HG03442 (cell line): ENCODE data around the gene METTL14.
"Not testable (repeated sequence)": the region's sequence is repeated elsewhere in the genome, so short reads cannot be mapped to it uniquely, and the experiment has no call there.

ENCODE experiments used
- ATAC-seq: cut with Tn5 transposase; IDR thresholded peaks from one replicate; pipeline ENCODE4 v1.9.1; 2021; ENCODE audit warnings: mild to moderate bottlenecking, moderate library complexity; ENCODE audit not compliant: unreplicated experiment

The METTL14 gene

GRCh38 chr4:118684873-118685811 lies at the start of gene METTL14:
Gene METTL14 (plus strand): TSS chr4:118685392. CDS start chr4:118685535, 143 bp downstream.
- peak; percentile 99 for ATAC-seq

- not testable (repeated sequence) for ATAC-seq
Observed at GRCh38 chr4:118636126-118636525, 49.1 kb upstream of the METTL14 start.

GRCh38 chr4:118664665-118665064 lies 20.5 kb upstream of the METTL14 start:
- ATAC-seq, result not testable (repeated sequence)

GRCh38 chr4:118669220-118669619 lies 16.0 kb upstream of the METTL14 start:
- ATAC-seq, result not testable (repeated sequence)

- ATAC-seq, result not testable (repeated sequence)
Observed at GRCh38 chr4:118670968-118671367, 14.2 kb upstream of the METTL14 start.

GRCh38 chr4:118676128-118676527 lies 9.1 kb upstream of the METTL14 start:
- ATAC-seq, result no peak

GRCh38 chr4:118680808-118681207 lies 4.4 kb upstream of the METTL14 start:
- no peak for ATAC-seq

GRCh38 chr4:118682928-118683327 lies 2.3 kb upstream of the METTL14 start:
- no peak for ATAC-seq

- ATAC-seq, result no peak
Observed at GRCh38 chr4:118683513-118683912, 1.7 kb upstream of the METTL14 start.

GRCh38 chr4:118703118-118703517 lies 17.9 kb downstream of the METTL14 start:
- no peak for ATAC-seq

- no peak for ATAC-seq
Observed at GRCh38 chr4:118711052-118711451, 25.9 kb downstream of the METTL14 start.

GRCh38 chr4:118712872-118713271 lies 27.7 kb downstream of the METTL14 start:
- no peak for ATAC-seq

GRCh38 chr4:118714682-118715081 lies 29.5 kb downstream of the METTL14 start:
- ATAC-seq, result no peak

GRCh38 chr4:118716304-118716703 lies 31.1 kb downstream of the METTL14 start:
- no peak for ATAC-seq

- ATAC-seq, result no peak
Observed at GRCh38 chr4:118718511-118719170, 33.4 kb downstream of the METTL14 start.

- ATAC-seq, result no peak
Observed at GRCh38 chr4:118721752-118722151, 36.6 kb downstream of the METTL14 start.

GRCh38 chr4:118723369-118723768 lies 38.2 kb downstream of the METTL14 start:
- ATAC-seq, result no peak

- no peak for ATAC-seq
Observed at GRCh38 chr4:118727360-118727759, 42.2 kb downstream of the METTL14 start.

- no peak for ATAC-seq
Observed at GRCh38 chr4:118729287-118730286, 44.4 kb downstream of the METTL14 start.

- no peak for ATAC-seq
Observed at GRCh38 chr4:118730683-118731082, 45.5 kb downstream of the METTL14 start.
